ACC112 (cell line): ENCODE results near the gene A2M.

Experiments
- H2AFZ ChIP-seq: fragments of 200-600 bp; sonication (generic); one replicate; pipeline ENCODE4 v1.6.0; 2017; ENCODE audit warnings: antibody characterized with exemption, low read length; ENCODE audit not compliant: unreplicated experiment
- H3K27ac ChIP-seq: fragments of 200-600 bp; sonication (generic); 2 replicates; pipeline ENCODE4 v1.5.1; 2014; ENCODE audit warnings: low read depth, mild to moderate bottlenecking, antibody characterized with exemption, low read length, moderate library complexity
- H3K27me3 ChIP-seq: fragments of 200-600 bp; sonication (generic); 2 replicates; pipeline ENCODE4 v1.6.1; 2014; ENCODE audit warnings: mild to moderate bottlenecking, antibody characterized with exemption, low read length, moderate library complexity, mixed read lengths; ENCODE audit not compliant: insufficient read depth
- H3K36me3 ChIP-seq: fragments of 200-600 bp; sonication (generic); 2 replicates; pipeline ENCODE4 v1.6.1; 2016; ENCODE audit warnings: mild to moderate bottlenecking, antibody characterized with exemption, low read length, moderate library complexity, mixed read lengths; ENCODE audit not compliant: insufficient read depth
- H3K4me1 ChIP-seq: fragments of 200-600 bp; sonication (generic); one replicate; pipeline ENCODE4 v1.6.1; 2016; ENCODE audit warnings: low read length, mixed read lengths; ENCODE audit not compliant: insufficient read depth, unreplicated experiment, control insufficient read depth
- H3K4me3 ChIP-seq: fragments of 200-600 bp; sonication (generic); 2 replicates; pipeline ENCODE4 v1.5.1; 2014; ENCODE audit warnings: mild to moderate bottlenecking, low read depth, low read length
- H3K79me2 ChIP-seq: fragments of 200-600 bp; sonication (generic); one replicate; pipeline ENCODE4 v1.6.0; 2016; ENCODE audit warnings: low read length; ENCODE audit not compliant: control insufficient read depth, unreplicated experiment, insufficient read depth

The A2M gene

GRCh38 chr12:9034095-9034494 lies 81.6 kb downstream of the A2M start:
- no peaks in the 10 kb centered on the region for H3K79me2 ChIP-seq
- 0 out of 2 replicates have a peak, but pooled peaks cover 5% of the 10 kb centered on the region for H3K27me3 ChIP-seq
- H3K4me3 ChIP-seq: no peak overlapping the region

GRCh38 chr12:9033265-9033887 lies 82.3 kb downstream of the A2M start:
- Histone ChIP-seq H3K79me2 (no peaks in the 10 kb centered on the region), H3K4me3 (no peak overlapping the region), H3K4me1 (no peaks in the 10 kb centered on the region), H3K27ac (no peak overlapping the region), H3K36me3 (no peaks in the 10 kb centered on the region), H3K27me3 (0 out of 2 replicates have a peak, but pooled peaks cover 5% of the 10 kb centered on the region), H2AFZ (no peak overlapping the region)

More at GRCh38 chr12:9034095-9034494, 81.6 kb downstream of the A2M start:
- H3K4me1 ChIP-seq: no peaks in the 10 kb centered on the region
- H2AFZ ChIP-seq: no peak overlapping the region
- no peaks in the 10 kb centered on the region for H3K36me3 ChIP-seq
- H3K27ac ChIP-seq: no peak overlapping the region

- H3K4me3 ChIP-seq: no peak overlapping the region
- H3K79me2 ChIP-seq: no peaks in the 10 kb centered on the region
- H2AFZ ChIP-seq: no peak overlapping the region
- H3K27ac ChIP-seq: no peak overlapping the region
- 0 out of 2 replicates have a peak, but pooled peaks cover 5% of the 10 kb centered on the region for H3K27me3 ChIP-seq
- H3K4me1 ChIP-seq: no peaks in the 10 kb centered on the region
- H3K36me3 ChIP-seq: no peaks in the 10 kb centered on the region
Measured at GRCh38 chr12:9032202-9032964, 83.3 kb downstream of the A2M start.

GRCh38 chr12:9030776-9031175 lies 84.9 kb downstream of the A2M start:
- no peaks in the 10 kb centered on the region for H3K4me1 ChIP-seq
- H3K4me3 ChIP-seq: no peak overlapping the region
- H3K27ac ChIP-seq: no peak overlapping the region
- no peaks in the 10 kb centered on the region for H3K79me2 ChIP-seq
- no peaks in the 10 kb centered on the region for H3K36me3 ChIP-seq
- peaks cover 5% of the 10 kb centered on the region; the same call in 1 of the 2 replicates for H3K27me3 ChIP-seq
- H2AFZ ChIP-seq: no peak overlapping the region

GRCh38 chr12:9027161-9028059 lies 88.3 kb downstream of the A2M start:
- no peaks in the 10 kb centered on the region for H3K79me2 ChIP-seq
- H3K27ac ChIP-seq: no peak overlapping the region

GRCh38 chr12:9024512-9024911 lies 91.2 kb downstream of the A2M start:
- H2AFZ ChIP-seq: no peak overlapping the region
- H3K4me1 ChIP-seq: no peaks in the 10 kb centered on the region
- no peak overlapping the region for H3K4me3 ChIP-seq
- no peaks in the 10 kb centered on the region for H3K79me2 ChIP-seq
- no peak overlapping the region for H3K27ac ChIP-seq
- no peaks in the 10 kb centered on the region for H3K36me3 ChIP-seq
- peaks cover 21% of the 10 kb centered on the region for H3K27me3 ChIP-seq

More at GRCh38 chr12:9027161-9028059, 88.3 kb downstream of the A2M start:
- H3K4me1 ChIP-seq: no peaks in the 10 kb centered on the region
- H3K27me3 ChIP-seq: peaks cover 21% of the 10 kb centered on the region
- H2AFZ ChIP-seq: no peak overlapping the region
- no peak overlapping the region for H3K4me3 ChIP-seq
- no peaks in the 10 kb centered on the region for H3K36me3 ChIP-seq

- Histone ChIP-seq H3K36me3 (no peaks in the 10 kb centered on the region), H2AFZ (no peak overlapping the region), H3K27me3 (peaks cover 21% of the 10 kb centered on the region), H3K27ac (no peak overlapping the region), H3K79me2 (no peaks in the 10 kb centered on the region), H3K4me1 (no peaks in the 10 kb centered on the region), H3K4me3 (no peak overlapping the region)
Measured at GRCh38 chr12:9022592-9022991, 93.1 kb downstream of the A2M start.
